Stomach (tissue), 9 donors: ENCODE measurements around the gene PACS2. TPM values are rescaled to one million over a fixed set of nuclear protein-coding genes. Genes with fewer than 3 reads are reported as not detected.
A peak's percentile ranks its signal among the peaks of the same experiment; 100 is the strongest.

Source experiments
- DNase-seq, 2 donors: peaks; one replicate each; pipeline versions ENCODE4 v3.0.0 to v3.0.0-alpha.2; 2013 to 2019
- H3K27ac ChIP-seq, 5 donors: fragments of 200-600 bp in 4 of 5; sonication (generic) in 4 of 5; one replicate each; pipeline ENCODE4 v1.5.1; 2013 to 2019; ENCODE audit warnings: mild to moderate bottlenecking in 1 of 5, moderate library complexity in 1 of 5
- H3K27me3 ChIP-seq, 3 donors: fragments of 200-600 bp; sonication (generic); one replicate each; pipeline ENCODE4 v1.5.1; 2017 to 2019; ENCODE audit warnings: mixed run types in 1 of 3
- H3K36me3 ChIP-seq, 4 donors: fragments of 200-600 bp; sonication (generic); 1 replicate in 3 of 4; 2 replicates in 1 of 4; pipeline ENCODE4 v1.5.1; 2016 to 2019
- H3K4me1 ChIP-seq, 4 donors: fragments of 200-600 bp; sonication (generic); one replicate each; pipeline ENCODE4 v1.5.1; 2016 to 2019
- H3K4me3 ChIP-seq, 4 donors: fragments of 200-600 bp; sonication (generic) in 3 of 4; one replicate each; pipeline ENCODE4 v1.5.1; 2016 to 2019; ENCODE audit warnings: mild to moderate bottlenecking in 1 of 4
- H3K9me3 ChIP-seq, 4 donors: fragments of 200-600 bp; sonication (generic); one replicate each; pipeline ENCODE4 v1.5.1; 2016 to 2019
- CTCF ChIP-seq, 7 experiments: fragments of 450-650 bp in 4 of 7; fragments of 200-600 bp in 3 of 7; sonication (generic) in 3 of 7; IDR thresholded peaks; one replicate each; pipeline ENCODE4 v1.5.1; 2016 to 2019; ENCODE audit warnings: antibody characterized with exemption in 7 of 7, control low read depth in 2 of 7, mild to moderate bottlenecking in 1 of 7
- EP300 ChIP-seq: sonication (generic); formaldehyde crosslinking; IDR thresholded peaks from one replicate; pipeline ENCODE4 v1.6.1; 2017; ENCODE audit warnings: antibody characterized with exemption
- POLR2A ChIP-seq, 4 donors: fragments of 450-650 bp; IDR thresholded peaks; one replicate each; pipeline ENCODE4 v1.6.1; 2016; ENCODE audit warnings: antibody characterized with exemption in 4 of 4, control low read depth in 2 of 4, mild to moderate bottlenecking in 1 of 4, moderate library complexity in 1 of 4
- POLR2AphosphoS5 ChIP-seq, 3 donors: sonication (generic); formaldehyde crosslinking; IDR thresholded peaks; one replicate each; pipeline ENCODE4 v1.6.1; 2016; ENCODE audit warnings: antibody characterized with exemption in 3 of 3
- WGBS, 5 donors: extraction: QIAGEN DNeasy Blood & Tissue Kit in 3 of 5; methylation state at CpG; one replicate each; pipeline versions ENCODE4 v1.1.5 to v1.1.7; 2013 to 2018; 5-methylcytosine and 5-hydroxymethylcytosine counted together
- intact Hi-C: fragments of 100-400 bp; cut with DNase I; formaldehyde crosslinking; loops from one replicate; pipeline ENCODE4 v1.15.1; 2023; ENCODE audit warnings: low total_unique reads
- polyA plus RNA-seq, 3 donors: library from polyadenylated mRNA; stranded (reverse); fragments of 200-250 nt; gene quantifications; one replicate each; pipeline ENCODE4 v1.2.3, GENCODE V29; 2013
- total RNA-seq, 5 donors: library from RNA; depleted of rRNA; stranded (reverse); fragments of >200 nt; gene quantifications; one replicate each; pipeline versions ENCODE4 v1.1.0 to v1.2.3, GENCODE V29; 2014 to 2016
- donor health status: healthy with polysubstance abuse.
- donor health status: Bipolar disorder and iron deficiency.
- donor health status: healthy.

PACS2 gene
- total and polyA plus RNA-seq, 8 donors: 23.4 to 209 (median 48.8) TPM

GRCh38 chr14:105269405-105269804 lies 45.1 kb upstream of the PACS2 start:
- TF ChIP-seq EP300: no peak
- no peak for TF ChIP-seq POLR2AphosphoS5 (IDR thresholded peaks at IDR 0.05)
- no peak for TF ChIP-seq CTCF (IDR thresholded peaks at IDR 0.05)
- TF ChIP-seq POLR2A (IDR thresholded peaks at IDR 0.05): no peak
- Histone ChIP-seq H3K4me3 (no peak overlapping the region), H3K36me3 (peaks cover 0 to 57% (median 40%) of the 10 kb centered on the region in 4 donors), H3K4me1 (peaks cover 7 to 20% (median 14%) of the 10 kb centered on the region in 4 donors), H3K9me3 (no peaks in the 10 kb centered on the region), H3K27ac (no peak overlapping the region), H3K27me3 (no peaks in the 10 kb centered on the region)
- WGBS, 5 donors: 86 to 94% (median 91%) methylated on average over 9 to 11 of the region's 11 CpGs
- DNase-seq: no peak
- intact Hi-C loops: no loop called here

- Histone ChIP-seq H3K27ac (no peak overlapping the region), H3K9me3 (no peaks in the 10 kb centered on the region), H3K27me3 (no peaks in the 10 kb centered on the region), H3K4me1 (peaks cover 10 to 33% (median 24%) of the 10 kb centered on the region in 4 donors), H3K4me3 (no peak overlapping the region), H3K36me3 (peaks cover 0 to 48% (median 33%) of the 10 kb centered on the region in 4 donors)
- intact Hi-C loops: no loop called here
- WGBS, 5 donors: 86 to 92% (median 90%) methylated on average over 15 to 22 of the region's 22 CpGs
- TF ChIP-seq EP300 (no peak), CTCF (IDR thresholded peaks at IDR 0.05) (no peak), POLR2AphosphoS5 (IDR thresholded peaks at IDR 0.05) (no peak), POLR2A (IDR thresholded peaks at IDR 0.05) (no peak)
- DNase-seq: peak in 1 of 2 donors; percentile 35
These were observed 43.2 kb upstream of the PACS2 start for GRCh38 chr14:105271224-105271890.

GRCh38 chr14:105272623-105273022 lies 41.9 kb upstream of the PACS2 start:
- H3K36me3 ChIP-seq: peaks cover 0 to 36% (median 27%) of the 10 kb centered on the region in 4 donors
- TF ChIP-seq CTCF (IDR thresholded peaks at IDR 0.05): no peak
- TF ChIP-seq POLR2AphosphoS5 (IDR thresholded peaks at IDR 0.05): no peak
- no peak for TF ChIP-seq EP300
- TF ChIP-seq POLR2A (IDR thresholded peaks at IDR 0.05): no peak
- H3K9me3 ChIP-seq: no peaks in the 10 kb centered on the region
- intact Hi-C loops: no loop called here
- no peak overlapping the region for H3K4me3 ChIP-seq
- 73 to 82% (median 78%) methylated on average over 15 of the region's 15 CpGs for WGBS, 5 donors
- H3K4me1 ChIP-seq: peaks cover 10 to 33% (median 24%) of the 10 kb centered on the region in 4 donors
- H3K27me3 ChIP-seq: no peaks in the 10 kb centered on the region
- peak overlapping the region in 1 of 5 donors; percentile 8 for H3K27ac ChIP-seq
- no peak for DNase-seq

GRCh38 chr14:105273062-105273461 lies 41.5 kb upstream of the PACS2 start:
- Histone ChIP-seq H3K4me3 (no peak overlapping the region), H3K9me3 (no peaks in the 10 kb centered on the region), H3K4me1 (peaks cover 10 to 33% (median 24%) of the 10 kb centered on the region in 4 donors), H3K27ac (peak overlapping the region in 1 of 5 donors; percentile 8), H3K27me3 (no peaks in the 10 kb centered on the region), H3K36me3 (peaks cover 0 to 32% (median 22%) of the 10 kb centered on the region in 4 donors)
- peak; percentile 57 to 63 for DNase-seq
- intact Hi-C loops: no loop called here
- TF ChIP-seq POLR2A (IDR thresholded peaks at IDR 0.05) (no peak), EP300 (no peak)
- 49 to 86% (median 62%) methylated on average over 10 to 12 of the region's 12 CpGs for WGBS, 5 donors

GRCh38 chr14:105274637-105275036 lies 39.9 kb upstream of the PACS2 start:
- Histone ChIP-seq H3K36me3 (peaks cover 0 to 16% (median 7%) of the 10 kb centered on the region in 4 donors), H3K27me3 (no peaks in the 10 kb centered on the region), H3K9me3 (no peaks in the 10 kb centered on the region), H3K27ac (no peak overlapping the region), H3K4me1 (peaks cover 10 to 33% (median 24%) of the 10 kb centered on the region in 4 donors), H3K4me3 (no peak overlapping the region)
- intact Hi-C loops: no loop called here
- TF ChIP-seq POLR2AphosphoS5 (IDR thresholded peaks at IDR 0.05) (no peak), CTCF (IDR thresholded peaks at IDR 0.05) (no peak), POLR2A (IDR thresholded peaks at IDR 0.05) (no peak)
- 87 to 100% (median 94%) methylated on average over 4 to 6 of the region's 6 CpGs for WGBS, 5 donors
- no peak for DNase-seq
